Mesenteric fat pad (tissue), 1 donor: ENCODE measurements around the gene NPC2. TPM values are rescaled to one million over a fixed set of nuclear protein-coding genes. Genes with fewer than 3 reads are reported as not detected.
A peak's percentile ranks its signal among the peaks of the same experiment; 100 is the strongest.

Experiments
- DNase-seq: peaks from one replicate; pipeline ENCODE4 v3.0.0-alpha.2; 2020; ENCODE audit warnings: low spot score
- total RNA-seq: library from RNA; stranded (reverse); fragmentation: NEBNext Ultra II Directional; extraction: Animal tissue kit (Norgen Biotek cat#: 25700); gene quantifications from one replicate; pipeline ENCODE4 v1.2.1, GENCODE V29; 2021
- donor health status: DM: yes; HTN: yes; CAD: no.

The NPC2 gene
- total RNA-seq, 1 donor from 2014 or later = 290 TPM

DNA sequence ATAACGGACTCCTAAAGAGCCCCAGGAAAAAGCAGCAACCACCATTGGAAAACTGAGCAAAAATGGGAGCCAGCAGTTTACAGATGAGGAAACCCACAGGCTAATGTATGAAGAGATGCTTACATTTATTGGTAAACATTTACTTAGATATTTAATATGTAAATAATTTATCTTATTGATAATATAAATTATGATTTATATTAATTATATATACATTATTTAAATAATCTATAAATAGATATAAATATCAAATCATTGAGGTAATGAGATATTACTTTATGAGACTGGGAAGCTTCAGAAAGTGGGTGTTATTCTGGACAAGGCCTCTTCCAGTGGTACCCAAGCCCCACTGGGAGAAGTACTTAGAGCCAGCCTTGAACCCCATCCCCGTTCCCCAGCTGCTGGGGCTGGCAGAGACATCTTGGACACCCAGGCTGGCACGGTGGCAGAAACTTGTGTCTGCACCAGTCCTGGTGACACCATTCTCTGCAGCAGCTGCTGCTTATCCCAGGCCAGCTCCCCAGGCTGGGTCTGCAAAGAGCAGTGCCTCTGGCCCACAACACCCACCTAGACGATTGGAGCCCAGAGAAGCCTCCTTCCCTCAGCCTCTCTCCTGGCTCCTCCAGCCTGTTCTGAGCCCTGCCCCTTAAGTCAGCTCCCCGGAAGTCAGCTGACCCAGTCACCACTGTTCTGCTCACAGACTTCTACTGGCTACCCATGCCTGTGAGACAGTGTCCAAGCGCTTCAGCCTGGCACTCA is 26.4 kb upstream of the NPC2 start:
- DNase-seq = no peak

- DNase-seq = no peak
These were observed 25.1 kb upstream of the NPC2 start for GRCh38 chr14:74518221-74518620.

GRCh38 chr14:74517731-74518130 is 24.6 kb upstream of the NPC2 start:
- no peak for DNase-seq

DNA sequence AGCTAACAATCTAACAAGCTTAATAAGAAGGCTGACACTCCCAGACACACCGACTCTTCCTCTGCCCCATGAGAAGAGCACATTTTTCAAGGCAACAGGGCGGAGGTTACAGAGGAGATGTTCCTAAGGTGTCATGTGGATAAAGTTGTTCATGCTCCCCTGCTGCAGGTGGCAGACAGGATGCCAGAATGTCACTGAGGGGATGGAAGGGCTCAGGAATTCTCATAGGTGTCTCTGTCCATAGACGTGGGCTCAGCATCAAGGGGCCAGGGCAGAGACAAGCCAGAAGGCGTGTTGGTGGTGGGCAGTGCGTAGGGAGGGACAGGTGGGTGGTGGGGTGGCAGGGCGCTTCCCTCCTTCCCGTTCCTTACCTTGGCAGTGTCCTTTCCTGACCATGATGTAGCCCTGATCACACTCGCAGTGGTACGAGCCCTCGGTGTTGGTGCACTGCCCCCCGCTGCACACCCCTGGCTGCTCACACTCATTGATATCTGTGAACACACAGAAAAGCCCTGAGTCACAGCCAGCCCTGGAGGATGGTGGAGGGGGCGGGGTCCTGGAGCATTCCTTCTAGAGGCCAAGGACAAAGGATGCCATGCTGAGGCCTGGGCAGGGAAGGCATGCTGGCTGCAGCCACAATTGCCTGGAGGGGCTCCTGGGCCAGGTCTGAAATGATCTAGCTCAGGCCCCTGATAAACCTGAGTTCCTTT is 23.5 kb upstream of the NPC2 start:
- no peak for DNase-seq

DNA sequence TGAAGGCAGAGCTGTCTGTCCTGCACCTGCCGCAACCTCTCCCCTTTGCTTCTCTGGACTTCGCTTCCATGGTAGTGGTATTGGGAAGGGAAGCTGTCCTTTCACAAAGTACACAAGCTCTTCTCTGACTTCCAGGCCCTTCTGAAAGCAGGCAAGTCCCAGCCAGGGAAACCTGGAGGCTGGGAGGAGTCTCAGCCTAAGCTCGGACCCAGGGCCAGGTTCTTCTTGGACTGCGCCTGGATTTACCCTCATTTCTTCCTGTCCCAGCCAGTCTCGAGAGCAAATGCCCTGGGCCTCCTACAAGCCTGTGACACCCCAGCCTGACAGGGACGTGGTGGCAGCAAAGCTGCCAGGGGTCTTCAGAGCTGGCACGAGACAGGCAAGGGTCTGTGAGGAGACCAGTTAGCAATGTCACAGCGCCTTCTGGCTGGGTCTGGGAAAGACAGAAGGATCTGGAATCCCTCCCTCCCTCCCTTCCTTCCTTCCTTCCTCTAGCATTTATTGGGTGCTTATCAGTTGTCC is 22.8 kb upstream of the NPC2 start:
- no peak for DNase-seq

GRCh38 chr14:74514471-74514941 is 21.4 kb upstream of the NPC2 start:
- no peak for DNase-seq

- peak; percentile 67 for DNase-seq
These were observed 19.1 kb upstream of the NPC2 start for GRCh38 chr14:74511966-74512830.

DNA sequence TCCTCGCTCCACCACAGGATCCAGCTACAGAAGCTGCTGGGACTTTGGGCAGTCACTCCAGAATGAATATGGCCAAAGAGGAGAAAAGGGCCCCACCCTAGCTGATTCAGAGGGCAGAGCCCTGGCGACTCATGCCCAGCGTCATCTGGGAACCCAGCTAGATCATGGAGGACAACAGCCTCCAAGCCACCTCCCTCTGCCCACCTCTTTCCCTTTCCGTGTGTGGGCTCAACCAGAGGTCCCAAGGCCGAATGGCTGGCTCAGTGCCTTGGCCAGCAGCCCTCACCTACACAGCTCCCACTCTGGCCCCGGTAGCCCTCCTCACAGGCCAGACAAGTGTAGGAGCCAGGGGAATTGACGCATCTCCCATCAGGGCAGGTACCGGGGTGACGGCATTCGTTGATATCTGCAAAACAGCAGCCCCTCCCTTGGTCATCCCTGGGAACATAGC is 17.9 kb upstream of the NPC2 start:
- DNase-seq = peak; percentile 81

GRCh38 chr14:74510223-74510931 is 17.3 kb upstream of the NPC2 start:
- peak; percentile 26 for DNase-seq

DNA sequence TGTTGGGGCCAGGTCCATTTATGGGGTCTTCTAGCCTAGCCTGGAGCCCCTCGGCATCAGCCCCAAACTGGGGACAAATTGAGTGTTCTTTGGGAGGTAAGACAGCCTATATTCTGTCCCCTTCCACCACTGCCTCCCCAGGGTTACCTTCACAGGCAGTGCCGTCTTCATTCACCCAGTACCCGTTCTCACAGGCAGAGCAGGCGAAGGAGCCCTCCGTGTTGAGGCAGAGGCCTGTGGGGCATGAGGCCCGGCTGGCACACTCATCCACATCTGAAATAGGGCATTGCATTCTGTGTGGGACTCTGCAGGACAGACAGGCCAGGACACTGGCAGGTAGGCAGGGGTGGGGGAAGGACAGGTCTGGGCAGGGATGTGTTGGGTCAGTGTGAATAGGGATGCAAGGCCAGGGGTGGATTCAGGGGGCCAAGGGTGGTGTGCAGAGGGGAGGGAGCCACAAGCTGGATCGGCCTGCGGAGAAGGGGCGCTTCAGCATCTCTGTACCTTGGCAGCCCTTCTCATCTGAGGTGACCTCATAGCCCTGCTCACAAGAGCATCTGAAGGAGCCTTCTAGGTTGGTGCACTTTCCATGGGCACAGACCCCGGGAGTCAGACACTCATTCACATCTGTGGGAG is 16.6 kb upstream of the NPC2 start:
- peak; percentile 84 for DNase-seq

- DNase-seq = peak; percentile 87
These were observed 15.8 kb upstream of the NPC2 start for GRCh38 chr14:74508844-74509428.

DNA sequence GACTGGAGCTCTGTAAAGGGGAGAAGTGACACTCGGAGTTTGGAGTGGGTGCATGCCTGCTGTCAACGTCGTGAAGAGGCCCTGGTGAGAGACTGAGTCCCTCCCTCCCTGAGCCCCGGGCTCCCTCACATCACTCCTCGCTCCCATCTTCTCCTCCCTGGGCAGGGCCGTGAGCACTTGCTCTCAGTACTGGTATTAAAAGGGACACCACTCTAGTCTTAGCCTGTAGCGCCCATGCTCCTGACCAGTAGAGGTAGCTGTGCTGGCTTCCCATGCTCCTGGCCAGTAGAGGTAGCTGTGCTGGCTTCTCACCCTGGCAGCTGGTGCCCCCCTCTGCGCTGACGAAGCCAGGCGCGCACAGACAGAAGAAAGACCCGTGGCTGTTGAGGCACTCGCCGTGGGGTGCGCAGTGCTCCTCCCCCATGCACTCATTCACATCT is 15.2 kb upstream of the NPC2 start:
- DNase-seq = peak; percentile 82

- no peak for DNase-seq
These were observed 14.7 kb upstream of the NPC2 start for GRCh38 chr14:74507840-74508239.

GRCh38 chr14:74507085-74507484 is 14.0 kb upstream of the NPC2 start:
- DNase-seq = peak; percentile 62

DNA sequence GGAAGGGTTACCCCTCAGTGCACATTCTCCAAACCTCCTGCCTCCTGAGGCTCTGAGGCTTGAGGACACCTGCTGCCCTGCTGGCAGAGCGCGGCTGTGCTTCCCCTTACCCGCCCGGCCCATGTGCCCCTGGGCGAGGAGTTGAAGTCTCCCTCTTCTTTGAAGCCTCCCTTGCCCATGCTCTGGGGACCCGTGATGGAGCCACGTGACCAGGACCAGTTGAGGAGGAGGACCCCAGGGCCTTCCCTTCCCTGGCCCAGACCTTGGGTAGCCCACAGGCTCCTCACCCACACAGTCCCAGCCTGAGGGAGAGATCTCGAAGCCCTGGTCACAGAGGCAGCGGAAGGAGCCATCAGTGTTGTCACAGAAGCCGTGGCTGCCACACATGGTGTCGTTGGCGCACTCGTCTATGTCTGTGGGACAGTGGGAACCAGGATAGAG is 13.3 kb upstream of the NPC2 start:
- DNase-seq = peak; percentile 49

GRCh38 chr14:74505831-74506230 is 12.7 kb upstream of the NPC2 start:
- peak; percentile 85 for DNase-seq

GRCh38 chr14:74504874-74505720 is 12.0 kb upstream of the NPC2 start:
- DNase-seq = peak; percentile 53

GRCh38 chr14:74504412-74504811 is 11.3 kb upstream of the NPC2 start:
- DNase-seq = peak; percentile 71

DNA sequence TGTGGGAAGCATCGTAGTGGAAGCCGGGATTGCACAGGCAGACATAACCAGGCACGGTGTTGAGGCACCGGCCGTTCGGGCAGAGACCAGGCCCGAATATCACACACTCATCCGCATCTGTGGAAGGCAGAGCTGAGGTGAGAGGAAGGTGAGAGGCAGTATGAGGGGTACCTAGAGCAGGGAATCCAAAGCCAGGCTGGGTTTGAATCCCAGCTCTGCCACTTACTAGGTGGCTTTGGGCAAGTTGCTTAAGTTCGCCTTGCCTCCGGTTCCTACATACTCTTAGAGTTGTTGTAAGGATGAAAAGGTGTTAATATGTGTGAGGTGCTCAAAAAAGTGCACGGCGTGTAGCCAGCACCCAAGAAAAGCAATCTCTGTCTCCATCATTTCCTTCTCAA is 10.8 kb upstream of the NPC2 start:
- DNase-seq = no peak
